ENCODE measurements around the gene RAPGEF2.

DNA sequence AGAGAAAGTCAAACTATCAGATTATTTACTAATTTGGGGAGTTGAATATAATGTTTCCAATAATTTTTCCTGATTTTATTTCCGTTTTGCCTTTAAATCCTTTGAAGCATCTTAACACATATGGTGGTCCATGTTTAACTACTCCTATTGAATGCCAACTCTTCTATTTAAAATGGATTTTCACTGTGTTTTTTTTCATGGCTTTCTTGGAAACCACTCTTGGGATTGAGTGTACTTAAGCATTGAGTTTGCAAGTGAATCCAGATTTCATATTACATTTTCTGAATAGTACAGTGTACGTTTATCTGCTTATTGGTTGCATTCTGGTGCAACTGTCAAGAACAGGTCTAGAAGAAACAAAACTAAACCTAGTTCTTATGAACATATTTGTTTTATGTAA, 45.6 kb downstream of the RAPGEF2 start:
- TF ChIP-seq, protein P1, sequence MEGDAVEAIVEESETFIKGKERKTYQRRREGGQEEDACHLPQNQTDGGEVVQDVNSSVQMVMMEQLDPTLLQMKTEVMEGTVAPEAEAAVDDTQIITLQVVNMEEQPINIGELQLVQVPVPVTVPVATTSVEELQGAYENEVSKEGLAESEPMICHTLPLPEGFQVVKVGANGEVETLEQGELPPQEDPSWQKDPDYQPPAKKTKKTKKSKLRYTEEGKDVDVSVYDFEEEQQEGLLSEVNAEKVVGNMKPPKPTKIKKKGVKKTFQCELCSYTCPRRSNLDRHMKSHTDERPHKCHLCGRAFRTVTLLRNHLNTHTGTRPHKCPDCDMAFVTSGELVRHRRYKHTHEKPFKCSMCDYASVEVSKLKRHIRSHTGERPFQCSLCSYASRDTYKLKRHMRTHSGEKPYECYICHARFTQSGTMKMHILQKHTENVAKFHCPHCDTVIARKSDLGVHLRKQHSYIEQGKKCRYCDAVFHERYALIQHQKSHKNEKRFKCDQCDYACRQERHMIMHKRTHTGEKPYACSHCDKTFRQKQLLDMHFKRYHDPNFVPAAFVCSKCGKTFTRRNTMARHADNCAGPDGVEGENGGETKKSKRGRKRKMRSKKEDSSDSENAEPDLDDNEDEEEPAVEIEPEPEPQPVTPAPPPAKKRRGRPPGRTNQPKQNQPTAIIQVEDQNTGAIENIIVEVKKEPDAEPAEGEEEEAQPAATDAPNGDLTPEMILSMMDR (IDR thresholded peaks at IDR 0.05; ENCODE audit: poor library complexity), result no peak
- TF ChIP-seq EZH2 (IDR thresholded peaks at IDR 0.05; ENCODE audit: borderline replicate concordance), result no peak

Measured in hepatocyte (in vitro differentiated cells).